Thoracic aorta (tissue), 2 donors: Measurements from ENCODE around the gene OR13C9. TPM values are rescaled to one million over a fixed set of nuclear protein-coding genes. Genes with fewer than 3 reads are reported as not detected.
"Not testable (repeated sequence)": the region's sequence is repeated elsewhere in the genome, so short reads cannot be mapped to it uniquely, and the experiment has no call there.

Experiments
- ATAC-seq: fragments of 150-250 bp; one replicate; pipeline ENCODE4 v1.8.0; 2017; ENCODE audit warnings: low read depth; ENCODE audit not compliant: insufficient number of reproducible peaks, low FRiP score
- DNase-seq: peaks from one replicate; pipeline ENCODE4 v3.0.0-alpha.2; 2020; ENCODE audit warnings: low spot score
- H3K27ac ChIP-seq, 2 donors: fragments of 200-600 bp; sonication (generic); 1 replicate in 1 of 2; 2 replicates in 1 of 2; pipeline ENCODE4 v1.5.1; 2016; ENCODE audit warnings: mild to moderate bottlenecking in 2 of 2, moderate library complexity in 2 of 2
- H3K27me3 ChIP-seq: fragments of 200-600 bp; sonication (generic); replicated peaks from 2 replicates; pipeline ENCODE4 v1.6.0; 2016; ENCODE audit warnings: mild to moderate bottlenecking; ENCODE audit not compliant: insufficient read depth
- H3K36me3 ChIP-seq: fragments of 200-600 bp; sonication (generic); one replicate; pipeline ENCODE4 v1.5.1; 2016
- H3K4me1 ChIP-seq, 2 donors: fragments of 200-600 bp; sonication (generic); 1 replicate in 1 of 2; 2 replicates in 1 of 2; pipeline versions ENCODE4 v1.5.1 to v1.6.0; 2016; ENCODE audit warnings: low read depth in 2 of 2, mild to moderate bottlenecking in 1 of 2; ENCODE audit not compliant: control insufficient read depth in 1 of 2
- H3K4me3 ChIP-seq: fragments of 200-600 bp; sonication (generic); 2 replicates; pipeline ENCODE4 v1.5.1; 2016; ENCODE audit warnings: mild to moderate bottlenecking
- H3K9me3 ChIP-seq: fragments of 200-600 bp; sonication (generic); 2 replicates; pipeline ENCODE4 v1.5.1; 2016
- total RNA-seq, 2 donors: library from RNA; depleted of rRNA; stranded (reverse); fragments of >200 nt; gene quantifications; one replicate each; pipeline versions ENCODE4 v1.1.0 to v1.2.3, GENCODE V29; 2016
- TF ChIP-seq, protein P1 (sequence below): fragments of 200-600 bp; sonication (generic); IDR thresholded peaks from one replicate; pipeline ENCODE4 v1.5.1; 2019; ENCODE audit warnings: antibody characterized with exemption

The OR13C9 gene
- total RNA-seq: not detected

DNA sequence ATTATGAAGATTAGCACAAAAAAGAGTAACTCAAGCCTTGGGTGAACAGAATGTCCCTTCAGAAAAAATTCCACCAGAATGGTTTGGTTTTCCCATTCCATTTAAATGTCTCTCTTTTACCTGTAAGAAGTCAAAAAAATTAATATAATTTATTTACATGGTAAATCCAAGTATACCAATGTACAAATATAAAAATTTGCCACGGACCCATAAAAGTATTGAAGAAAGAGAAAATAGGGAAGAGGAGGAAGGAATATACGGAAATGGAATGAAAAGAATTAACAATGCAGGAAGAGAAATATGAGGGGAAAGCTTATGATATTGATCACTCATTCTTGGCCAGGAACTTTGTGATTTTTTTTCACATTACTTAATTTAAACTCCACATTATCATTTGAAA lies at the start of gene OR13C9:
Gene OR13C9, minus strand, starts transcription at position 101 of the 400 bp plus-strand sequence. Its CDS starts 0 bp downstream, at position 101.
- TF ChIP-seq, protein P1, sequence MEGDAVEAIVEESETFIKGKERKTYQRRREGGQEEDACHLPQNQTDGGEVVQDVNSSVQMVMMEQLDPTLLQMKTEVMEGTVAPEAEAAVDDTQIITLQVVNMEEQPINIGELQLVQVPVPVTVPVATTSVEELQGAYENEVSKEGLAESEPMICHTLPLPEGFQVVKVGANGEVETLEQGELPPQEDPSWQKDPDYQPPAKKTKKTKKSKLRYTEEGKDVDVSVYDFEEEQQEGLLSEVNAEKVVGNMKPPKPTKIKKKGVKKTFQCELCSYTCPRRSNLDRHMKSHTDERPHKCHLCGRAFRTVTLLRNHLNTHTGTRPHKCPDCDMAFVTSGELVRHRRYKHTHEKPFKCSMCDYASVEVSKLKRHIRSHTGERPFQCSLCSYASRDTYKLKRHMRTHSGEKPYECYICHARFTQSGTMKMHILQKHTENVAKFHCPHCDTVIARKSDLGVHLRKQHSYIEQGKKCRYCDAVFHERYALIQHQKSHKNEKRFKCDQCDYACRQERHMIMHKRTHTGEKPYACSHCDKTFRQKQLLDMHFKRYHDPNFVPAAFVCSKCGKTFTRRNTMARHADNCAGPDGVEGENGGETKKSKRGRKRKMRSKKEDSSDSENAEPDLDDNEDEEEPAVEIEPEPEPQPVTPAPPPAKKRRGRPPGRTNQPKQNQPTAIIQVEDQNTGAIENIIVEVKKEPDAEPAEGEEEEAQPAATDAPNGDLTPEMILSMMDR: no peak
- Histone ChIP-seq H3K36me3 (no peaks in the 10 kb centered on the region), H3K27me3 (no peaks in the 10 kb centered on the region), H3K4me3 (no peak within 1 kb of the TSS), H3K4me1 (no peaks in the 10 kb centered on the region), H3K27ac (no peak within 1 kb of the TSS), H3K9me3 (no peaks in the 10 kb centered on the region)
- no peak for ATAC-seq
- no peak for DNase-seq

- H3K9me3 ChIP-seq: no peaks in the 10 kb centered on the region
- no peak for ATAC-seq
- TF ChIP-seq, protein P1: no peak
These were observed 40.6 kb upstream of the OR13C9 start for GRCh38 chr9:104658496-104659195.

DNA sequence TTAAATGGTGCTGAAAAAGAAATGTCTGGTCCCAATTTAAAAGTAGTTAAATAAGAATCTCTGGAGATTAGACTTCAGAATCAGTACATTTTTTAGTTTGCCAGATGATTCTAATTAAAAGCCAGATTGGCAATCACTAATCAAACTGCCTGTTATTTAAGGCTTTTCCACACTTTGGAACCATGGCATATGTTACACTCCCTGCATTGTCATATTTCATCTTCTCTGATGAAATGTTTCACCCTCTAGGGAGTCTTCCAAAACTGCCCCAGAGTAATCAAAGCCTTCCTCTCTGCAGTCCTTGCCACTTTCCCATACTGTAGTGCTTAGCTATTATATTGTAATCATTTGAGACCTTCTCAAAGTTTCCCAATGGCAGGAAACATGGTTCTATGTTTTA lies 17.5 kb upstream of the OR13C9 start:
- H3K27ac ChIP-seq: no peak overlapping the region
- H3K27me3 ChIP-seq: no peaks in the 10 kb centered on the region
- no peaks in the 10 kb centered on the region for H3K36me3 ChIP-seq
- H3K4me3 ChIP-seq: no peak overlapping the region
- no peak for DNase-seq
- H3K4me1 ChIP-seq: no peaks in the 10 kb centered on the region
- TF ChIP-seq, protein P1: no peak
- H3K9me3 ChIP-seq: no peaks in the 10 kb centered on the region
- ATAC-seq: no peak

More at GRCh38 chr9:104658496-104659195, 40.6 kb upstream of the OR13C9 start:
- no peaks in the 10 kb centered on the region for H3K27me3 ChIP-seq
- H3K4me1 ChIP-seq: no peaks in the 10 kb centered on the region
- no peaks in the 10 kb centered on the region for H3K36me3 ChIP-seq
- no peak overlapping the region for H3K27ac ChIP-seq
- H3K4me3 ChIP-seq: no peak overlapping the region
- DNase-seq: no peak

GRCh38 chr9:104633976-104634520 lies 16.0 kb upstream of the OR13C9 start:
- ATAC-seq (no peak), DNase-seq (no peak)
- Histone ChIP-seq H3K27ac (no peak overlapping the region), H3K4me1 (no peaks in the 10 kb centered on the region), H3K27me3 (no peaks in the 10 kb centered on the region), H3K9me3 (no peaks in the 10 kb centered on the region), H3K4me3 (no peak overlapping the region), H3K36me3 (no peaks in the 10 kb centered on the region)
- TF ChIP-seq, protein P1: no peak

- DNase-seq, H3K9me3 ChIP-seq, H3K36me3 ChIP-seq, ATAC-seq, H3K4me3 ChIP-seq, H3K4me1 ChIP-seq, H3K27ac ChIP-seq, H3K27me3 ChIP-seq: not testable (repeated sequence)
These were observed 8.0 kb upstream of the OR13C9 start for GRCh38 chr9:104625964-104626363.
